ENCODE results near the gene C3orf33. TPM values are rescaled to one million over a fixed set of nuclear protein-coding genes. Genes with fewer than 3 reads are reported as not detected.
"Not testable (repeated sequence)": the region's sequence is repeated elsewhere in the genome, so short reads cannot be mapped to it uniquely, and the experiment has no call there.

C3orf33 gene
- total RNA-seq, 3 donors from 2014 or later, result 3.0 to 6.3 (median 5.6) TPM

DNA sequence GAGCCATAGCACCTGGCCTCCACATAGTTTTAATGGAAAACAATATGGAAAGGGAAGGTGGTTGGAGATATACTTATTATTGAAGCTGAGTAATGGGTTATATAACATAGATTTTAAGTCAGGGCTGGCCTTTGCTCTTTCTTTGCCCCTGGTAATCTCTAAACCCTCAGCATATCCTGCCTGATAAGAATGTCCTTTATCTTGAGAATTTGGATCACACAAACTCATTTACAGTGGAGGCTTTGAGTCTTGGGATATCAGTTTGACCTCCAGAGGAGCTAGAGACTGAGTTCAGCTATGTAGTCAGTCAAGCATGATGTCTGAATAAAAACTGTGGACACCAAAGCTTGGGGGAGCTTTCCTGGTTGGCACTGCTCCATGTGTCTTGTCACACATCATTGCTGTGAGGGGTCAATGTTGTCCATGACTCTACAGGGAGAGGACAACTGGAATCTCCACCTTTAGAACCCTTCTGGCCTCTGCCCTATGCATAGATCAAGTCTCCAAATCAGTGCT, 9.0 kb upstream of the C3orf33 start:
- no peak for DNase-seq (ENCODE audit: low spot score in 2 of 2)
- Histone ChIP-seq H3K27me3 (no peaks in the 10 kb centered on the region), H3K9me3 (no peaks in the 10 kb centered on the region), H3K36me3 (no peaks in the 10 kb centered on the region), H3K4me1 (no peaks in the 10 kb centered on the region), H3K27ac (no peak overlapping the region), H3K4me3 (no peak overlapping the region)
- TF ChIP-seq POLR2AphosphoS5 (IDR thresholded peaks at IDR 0.05) (no peak), POLR2A (IDR thresholded peaks at IDR 0.05) (no peak)
- TF ChIP-seq, protein P1, sequence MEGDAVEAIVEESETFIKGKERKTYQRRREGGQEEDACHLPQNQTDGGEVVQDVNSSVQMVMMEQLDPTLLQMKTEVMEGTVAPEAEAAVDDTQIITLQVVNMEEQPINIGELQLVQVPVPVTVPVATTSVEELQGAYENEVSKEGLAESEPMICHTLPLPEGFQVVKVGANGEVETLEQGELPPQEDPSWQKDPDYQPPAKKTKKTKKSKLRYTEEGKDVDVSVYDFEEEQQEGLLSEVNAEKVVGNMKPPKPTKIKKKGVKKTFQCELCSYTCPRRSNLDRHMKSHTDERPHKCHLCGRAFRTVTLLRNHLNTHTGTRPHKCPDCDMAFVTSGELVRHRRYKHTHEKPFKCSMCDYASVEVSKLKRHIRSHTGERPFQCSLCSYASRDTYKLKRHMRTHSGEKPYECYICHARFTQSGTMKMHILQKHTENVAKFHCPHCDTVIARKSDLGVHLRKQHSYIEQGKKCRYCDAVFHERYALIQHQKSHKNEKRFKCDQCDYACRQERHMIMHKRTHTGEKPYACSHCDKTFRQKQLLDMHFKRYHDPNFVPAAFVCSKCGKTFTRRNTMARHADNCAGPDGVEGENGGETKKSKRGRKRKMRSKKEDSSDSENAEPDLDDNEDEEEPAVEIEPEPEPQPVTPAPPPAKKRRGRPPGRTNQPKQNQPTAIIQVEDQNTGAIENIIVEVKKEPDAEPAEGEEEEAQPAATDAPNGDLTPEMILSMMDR (IDR thresholded peaks at IDR 0.05), result no peak
- intact Hi-C loops (cut with DNase I; ENCODE audit: low total_unique reads), result no loop called here

GRCh38 chr3:155813224-155813623, 7.1 kb upstream of the C3orf33 start:
- H3K4me1 ChIP-seq; H3K4me3 ChIP-seq; H3K27me3 ChIP-seq; H3K27ac ChIP-seq; H3K36me3 ChIP-seq; DNase-seq (ENCODE audit: low spot score in 2 of 2); intact Hi-C loops (cut with DNase I; ENCODE audit: low total_unique reads); H3K9me3 ChIP-seq: not testable (repeated sequence)

DNA sequence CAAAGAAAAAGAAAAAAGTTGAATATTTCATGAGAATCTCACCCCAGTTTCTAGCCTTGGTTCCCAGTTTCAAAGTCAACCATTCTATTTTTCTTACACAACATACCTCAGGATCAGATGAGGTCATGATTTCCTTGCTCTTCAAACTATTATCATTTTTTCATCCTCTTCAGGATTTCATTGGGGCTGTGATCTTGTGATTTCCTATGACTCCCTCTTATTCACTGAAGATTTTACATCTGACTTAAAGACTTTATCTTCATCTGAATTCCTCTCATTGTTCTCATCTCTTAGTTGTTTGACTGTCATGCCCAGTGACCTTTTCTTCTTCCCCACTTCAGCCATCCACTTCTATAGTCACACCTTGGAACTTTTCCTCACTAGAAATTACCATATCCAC, 3.1 kb upstream of the C3orf33 start:
- Histone ChIP-seq H3K4me1 (no peaks in the 10 kb centered on the region), H3K9me3 (no peaks in the 10 kb centered on the region), H3K27ac (no peak overlapping the region), H3K36me3 (no peaks in the 10 kb centered on the region), H3K4me3 (no peak overlapping the region), H3K27me3 (no peaks in the 10 kb centered on the region)
- TF ChIP-seq, protein P1 (IDR thresholded peaks at IDR 0.05), result no peak
- no peak for TF ChIP-seq POLR2AphosphoS5 (IDR thresholded peaks at IDR 0.05)
- TF ChIP-seq POLR2A (IDR thresholded peaks at IDR 0.05), result no peak
- intact Hi-C loops (cut with DNase I; ENCODE audit: low total_unique reads), result no loop called here
- DNase-seq (ENCODE audit: low spot score in 2 of 2), result no peak

DNA sequence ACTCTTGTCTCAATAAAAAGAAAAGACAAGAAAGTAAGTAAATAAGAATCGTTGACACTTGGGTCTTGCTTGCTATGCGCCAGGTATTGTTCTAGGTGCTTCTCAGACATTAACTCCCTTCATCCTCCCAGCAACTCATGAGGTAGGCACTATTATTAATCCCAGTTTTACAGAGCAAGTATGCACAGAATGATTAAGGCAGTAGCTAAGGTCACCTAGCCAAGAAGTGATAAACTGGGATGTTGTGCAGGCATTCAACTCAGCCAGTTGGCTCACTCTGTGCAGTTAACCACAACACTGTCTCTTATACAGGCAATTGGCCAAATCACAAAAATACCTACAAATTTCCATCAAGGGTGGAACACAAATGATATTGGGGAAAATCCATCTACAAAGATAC, 1.7 kb upstream of the C3orf33 start:
- no peaks in the 10 kb centered on the region for H3K4me1 ChIP-seq
- no peaks in the 10 kb centered on the region for H3K9me3 ChIP-seq
- H3K27me3 ChIP-seq, result no peaks in the 10 kb centered on the region
- DNase-seq (ENCODE audit: low spot score in 2 of 2), result no peak
- H3K4me3 ChIP-seq, result no peak overlapping the region
- intact Hi-C loops (cut with DNase I; ENCODE audit: low total_unique reads), result no loop called here
- TF ChIP-seq, protein P1 (IDR thresholded peaks at IDR 0.05), result no peak
- TF ChIP-seq POLR2AphosphoS5 (IDR thresholded peaks at IDR 0.05), result no peak
- TF ChIP-seq POLR2A (IDR thresholded peaks at IDR 0.05), result no peak
- no peaks in the 10 kb centered on the region for H3K36me3 ChIP-seq
- no peak overlapping the region for H3K27ac ChIP-seq

DNA sequence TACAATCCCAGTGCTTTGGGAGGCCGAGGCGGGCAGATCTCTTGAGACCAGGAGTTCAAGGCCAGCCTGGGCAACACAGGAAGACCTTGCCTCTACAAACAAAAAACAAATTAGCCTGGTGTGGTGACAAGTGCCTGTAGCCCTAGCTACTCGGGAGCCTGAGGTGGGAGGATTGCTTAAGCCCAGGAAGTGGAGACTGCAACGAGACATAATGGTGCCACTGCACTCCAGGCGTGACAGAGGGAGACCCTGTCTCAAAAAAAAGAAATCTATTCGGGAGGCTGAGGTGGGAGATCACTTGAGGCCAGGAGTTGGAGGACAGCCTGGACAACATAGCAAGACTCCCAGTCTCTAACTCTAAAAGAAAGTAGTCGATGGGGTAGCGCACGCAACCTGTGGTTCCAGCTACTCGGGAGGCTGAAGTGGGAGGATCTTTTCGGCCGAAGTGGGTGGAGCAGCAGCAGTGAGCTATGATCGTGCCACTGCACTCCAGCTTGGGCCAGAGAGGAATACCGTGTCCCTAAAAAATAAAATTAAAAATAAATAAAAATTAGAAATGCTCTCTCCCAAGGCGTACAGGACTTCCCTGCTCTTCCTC, 775 bp downstream of the C3orf33 start:
- DNase-seq (ENCODE audit: low spot score in 2 of 2), result no peak
- Histone ChIP-seq H3K9me3 (no peaks in the 10 kb centered on the region), H3K4me3 (peak overlapping the region; percentile 72 to 86 (median 84)), H3K27ac (peak overlapping the region; percentile 83 to 92), H3K27me3 (no peaks in the 10 kb centered on the region), H3K4me1 (no peaks in the 10 kb centered on the region), H3K36me3 (no peaks in the 10 kb centered on the region)
- no peak for TF ChIP-seq POLR2A (IDR thresholded peaks at IDR 0.05)
- TF ChIP-seq POLR2AphosphoS5 (IDR thresholded peaks at IDR 0.05), result no peak
- TF ChIP-seq, protein P1 (IDR thresholded peaks at IDR 0.05), result no peak
- intact Hi-C loops (cut with DNase I; ENCODE audit: low total_unique reads), result no loop called here

Measured in breast epithelium (tissue), 4 donors.